HG03025 (cell line): ENCODE data around the gene UPP1.
A peak's percentile ranks its signal among the peaks of the same experiment; 100 is the strongest.

Source experiments
- ATAC-seq: cut with Tn5 transposase; IDR thresholded peaks from one replicate; pipeline ENCODE4 v1.9.1; 2021; ENCODE audit warnings: mild to moderate bottlenecking, moderate library complexity; ENCODE audit not compliant: unreplicated experiment, low FRiP score

UPP1 gene

DNA sequence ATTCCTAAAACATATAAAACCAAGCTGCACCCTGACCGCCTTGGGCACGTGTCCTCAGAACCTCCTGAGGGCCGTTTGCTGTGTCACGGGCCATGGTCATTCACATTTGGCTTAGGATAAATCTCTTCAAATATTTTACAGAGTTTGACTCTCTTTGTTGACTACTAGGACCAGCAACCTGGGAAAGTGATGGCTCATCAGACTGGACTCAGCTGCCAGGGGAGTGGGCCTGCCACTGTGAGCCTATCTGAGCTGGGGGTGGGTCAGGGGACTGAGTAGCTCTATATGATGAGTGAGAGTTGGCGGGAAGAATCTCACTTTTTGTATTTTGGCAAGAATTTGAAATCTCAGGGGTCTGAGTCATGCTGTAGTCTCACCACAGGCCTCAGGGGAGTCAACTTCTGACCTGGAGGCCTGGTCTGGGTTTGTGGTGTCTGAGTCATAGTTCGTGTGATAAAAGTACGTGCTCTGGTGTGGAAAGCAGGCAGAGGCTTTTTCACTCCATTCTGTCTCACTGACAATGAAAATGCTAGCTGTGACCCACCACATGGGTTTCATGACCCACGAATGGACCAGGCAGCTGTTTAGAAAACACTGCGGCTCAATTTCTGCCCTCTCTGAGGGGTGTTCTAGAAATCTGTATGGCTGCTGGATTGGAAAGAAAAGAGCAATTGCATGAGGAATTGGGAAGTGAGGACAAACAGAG is 4.2 kb upstream of the UPP1 start:
- ATAC-seq = peak; percentile 53

- no peak for ATAC-seq
Observed at GRCh38 chr7:48085433-48085791, 3.7 kb upstream of the UPP1 start.

- no peak for ATAC-seq
Observed at GRCh38 chr7:48085942-48086341, 3.1 kb upstream of the UPP1 start.

DNA sequence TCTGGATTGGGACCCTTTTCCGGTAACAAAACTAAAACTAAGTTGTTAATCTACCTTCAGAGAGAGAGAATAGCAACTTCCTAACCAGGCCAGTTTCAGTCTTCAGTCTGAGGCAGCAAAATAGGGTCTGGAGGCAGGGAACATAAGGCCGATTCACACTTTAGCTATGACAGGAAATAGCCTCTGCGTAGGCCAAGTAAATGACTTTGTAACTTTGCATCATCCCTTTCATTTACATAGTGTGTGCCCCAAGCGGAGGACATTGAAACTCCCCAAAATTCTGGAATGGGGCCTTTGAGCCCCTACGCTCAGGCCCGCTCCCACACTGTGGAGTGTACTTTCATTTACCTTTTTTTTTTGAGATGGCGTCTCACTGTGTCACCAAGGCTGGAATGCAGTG is 1.7 kb upstream of the UPP1 start:
- peak; percentile 18 for ATAC-seq

GRCh38 chr7:48088559-48089045 is 463 bp upstream of the UPP1 start:
- peak; percentile 50 for ATAC-seq

DNA sequence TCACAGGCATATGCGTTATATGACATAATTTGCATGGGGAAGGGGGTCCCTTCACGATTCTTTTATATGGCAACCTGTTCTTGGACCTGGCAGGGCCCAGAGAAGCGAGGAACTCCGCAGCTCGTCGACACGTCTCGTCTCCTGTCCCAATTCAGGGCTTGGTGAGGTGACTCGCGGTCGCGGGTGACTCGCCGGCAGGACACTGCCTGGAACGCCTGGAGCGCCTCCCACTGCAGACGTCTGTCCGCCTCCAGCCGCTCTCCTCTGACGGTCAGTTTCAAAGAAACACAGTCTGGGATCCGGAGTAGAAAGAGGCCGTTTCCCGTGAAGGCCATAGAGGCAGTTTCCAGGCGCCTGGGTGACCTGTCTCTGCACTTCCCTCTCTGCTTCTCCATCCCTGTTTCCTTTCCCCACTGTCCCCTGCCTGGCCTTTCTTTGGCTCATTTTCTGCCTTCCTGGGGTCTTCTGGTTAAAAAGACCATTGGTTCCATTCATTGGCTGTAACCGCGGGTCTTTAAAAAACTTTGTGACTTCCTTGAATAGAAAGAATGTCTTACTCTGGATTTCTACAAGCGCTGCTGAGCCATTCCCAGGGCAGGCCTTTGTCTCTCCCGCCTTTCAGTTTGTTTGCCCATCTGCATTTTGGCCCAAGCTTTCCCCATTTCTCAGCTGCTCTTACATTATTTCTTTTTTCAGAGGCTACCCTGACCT is 1.2 kb downstream of the UPP1 start:
- no peak for ATAC-seq

DNA sequence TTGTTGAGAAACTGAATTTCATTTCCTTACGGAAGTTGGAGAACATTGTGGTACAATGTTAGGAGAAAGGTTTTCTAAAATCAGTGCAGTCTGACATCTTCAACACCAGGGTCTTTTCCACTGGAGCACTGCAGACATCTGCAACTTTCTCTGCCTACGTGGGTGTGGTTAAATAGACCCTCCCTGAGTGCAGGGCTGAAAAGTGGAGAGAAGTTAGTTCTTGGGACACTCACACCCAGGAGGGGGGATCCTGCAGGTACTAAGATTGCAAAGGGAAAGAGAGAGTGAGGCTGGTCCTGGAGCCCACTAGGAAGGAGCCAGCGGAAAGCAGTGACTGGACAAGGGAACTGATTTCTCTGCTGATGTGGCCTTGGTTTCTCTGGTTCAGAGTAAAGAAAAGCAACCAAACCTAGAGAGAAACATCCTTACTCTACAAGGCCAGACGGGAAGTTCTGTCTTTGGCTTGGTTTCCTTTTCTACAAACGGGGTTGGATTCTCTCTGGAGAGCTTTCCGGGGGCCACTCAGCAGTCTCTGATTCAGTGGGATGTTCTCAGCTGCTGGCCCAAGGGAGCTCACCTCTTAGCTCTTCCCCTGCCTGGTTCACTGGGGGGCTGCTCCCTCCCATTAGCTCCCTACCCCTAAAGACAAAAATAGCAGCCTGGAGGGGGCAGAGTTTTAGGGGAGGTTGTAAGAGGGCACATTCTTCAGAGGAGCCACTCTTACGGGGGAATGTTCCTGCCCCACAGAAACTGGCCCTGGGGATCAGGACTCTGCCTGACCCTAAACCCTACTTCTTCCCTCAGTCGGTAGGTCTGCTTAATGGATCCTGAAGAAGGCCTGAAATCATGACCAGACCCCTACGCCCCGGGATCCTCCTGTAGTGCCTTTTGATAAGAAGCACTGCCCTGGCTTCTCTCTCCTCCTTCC is 2.7 kb downstream of the UPP1 start:
- no peak for ATAC-seq

- ATAC-seq = no peak
Observed at GRCh38 chr7:48094861-48095293, 5.8 kb downstream of the UPP1 start.

DNA sequence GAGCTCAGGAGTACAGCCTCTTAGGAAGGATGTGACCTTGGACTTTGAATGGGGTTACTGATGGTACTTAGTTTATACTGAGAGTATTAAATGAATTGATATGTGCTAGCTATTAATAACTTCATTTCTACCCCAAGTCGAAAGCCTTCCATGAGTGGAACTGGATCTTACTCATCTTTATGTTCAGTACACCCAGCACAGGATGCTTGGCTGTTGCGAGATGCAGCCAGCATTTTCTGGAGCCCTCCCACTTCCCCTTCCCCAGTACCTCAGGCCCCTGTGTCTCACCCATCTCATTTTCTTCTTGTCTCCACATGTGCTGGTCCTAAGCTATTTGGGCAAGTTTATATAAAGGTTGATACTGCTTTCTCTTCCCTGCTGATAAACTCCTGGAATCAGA is 7.2 kb downstream of the UPP1 start:
- no peak for ATAC-seq

GRCh38 chr7:48097521-48098231 is 8.6 kb downstream of the UPP1 start:
- ATAC-seq = no peak

DNA sequence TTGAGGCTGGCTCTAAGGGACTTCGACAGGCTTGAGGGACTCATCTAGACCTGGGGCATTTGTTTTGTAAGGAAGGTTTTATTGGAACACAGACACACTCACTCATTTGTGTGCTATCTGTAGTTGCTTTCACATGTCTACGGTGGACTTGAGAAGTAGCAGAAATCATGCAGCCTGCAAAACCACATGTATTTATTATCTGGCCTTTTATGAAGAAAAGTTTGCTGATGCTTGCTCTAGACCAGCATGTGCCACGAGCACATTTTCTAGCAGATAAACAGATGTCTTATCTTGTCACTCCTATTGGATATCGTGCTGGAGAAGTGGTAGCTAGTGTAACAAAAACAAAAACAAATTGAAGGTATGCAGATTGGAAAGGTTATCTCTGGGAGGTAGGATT is 9.8 kb downstream of the UPP1 start:
- no peak for ATAC-seq

GRCh38 chr7:48099781-48100180 is 10.7 kb downstream of the UPP1 start:
- no peak for ATAC-seq

- no peak for ATAC-seq
Observed at GRCh38 chr7:48101352-48101751, 12.3 kb downstream of the UPP1 start.

- no peak for ATAC-seq
Observed at GRCh38 chr7:48101968-48102367, 12.9 kb downstream of the UPP1 start.

GRCh38 chr7:48102530-48102929 is 13.5 kb downstream of the UPP1 start:
- no peak for ATAC-seq

DNA sequence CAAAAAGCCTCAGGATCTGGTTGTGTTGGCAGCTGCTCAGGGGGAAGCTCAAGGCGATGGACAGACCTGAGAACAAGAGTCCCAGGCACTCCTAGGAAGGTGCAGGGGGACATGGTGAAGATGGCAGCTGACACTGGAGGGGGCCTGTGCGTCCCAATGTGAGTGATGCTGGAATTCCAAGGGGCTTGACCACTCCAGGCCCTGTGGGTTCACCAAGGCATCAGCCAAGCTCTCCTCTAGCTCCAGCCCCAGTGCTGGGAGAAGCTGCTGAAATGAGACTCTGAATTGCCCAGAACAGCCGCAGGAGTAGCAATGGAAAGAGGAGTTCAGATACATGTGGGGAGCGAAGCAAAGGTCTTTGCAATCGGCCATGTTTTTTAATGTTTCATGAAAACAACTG is 16.0 kb downstream of the UPP1 start:
- ATAC-seq = no peak

DNA sequence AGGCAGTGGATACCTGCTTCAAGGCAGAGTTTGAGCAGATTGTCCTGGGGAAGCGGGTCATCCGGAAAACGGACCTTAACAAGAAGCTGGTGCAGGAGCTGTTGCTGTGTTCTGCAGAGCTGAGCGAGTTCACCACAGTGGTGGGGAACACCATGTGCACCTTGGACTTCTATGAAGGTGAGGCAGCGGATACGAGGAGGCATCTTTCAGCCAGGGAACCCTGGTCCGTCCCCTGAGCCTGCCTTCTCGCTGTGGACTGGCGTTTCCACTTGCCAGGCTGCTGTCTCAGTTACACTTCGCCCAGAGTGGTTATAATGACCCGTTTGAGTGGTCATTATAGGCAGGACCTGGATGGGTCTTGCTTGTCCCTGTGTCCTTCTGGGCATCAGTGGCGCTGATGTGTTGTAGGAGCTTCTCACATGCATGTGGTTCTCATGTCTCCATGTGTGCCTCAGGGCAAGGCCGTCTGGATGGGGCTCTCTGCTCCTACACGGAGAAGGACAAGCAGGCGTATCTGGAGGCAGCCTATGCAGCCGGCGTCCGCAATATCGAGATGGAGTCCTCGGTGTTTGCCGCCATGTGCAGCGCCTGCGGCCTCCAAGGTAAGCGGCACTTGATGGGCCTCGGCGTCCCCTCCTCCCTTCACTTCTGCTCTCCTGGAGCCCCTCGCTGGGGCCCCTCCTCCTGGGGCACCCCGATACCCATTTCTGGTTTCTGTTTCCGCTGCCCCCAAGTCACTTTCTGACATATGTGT is 18.0 kb downstream of the UPP1 start:
- no peak for ATAC-seq

DNA sequence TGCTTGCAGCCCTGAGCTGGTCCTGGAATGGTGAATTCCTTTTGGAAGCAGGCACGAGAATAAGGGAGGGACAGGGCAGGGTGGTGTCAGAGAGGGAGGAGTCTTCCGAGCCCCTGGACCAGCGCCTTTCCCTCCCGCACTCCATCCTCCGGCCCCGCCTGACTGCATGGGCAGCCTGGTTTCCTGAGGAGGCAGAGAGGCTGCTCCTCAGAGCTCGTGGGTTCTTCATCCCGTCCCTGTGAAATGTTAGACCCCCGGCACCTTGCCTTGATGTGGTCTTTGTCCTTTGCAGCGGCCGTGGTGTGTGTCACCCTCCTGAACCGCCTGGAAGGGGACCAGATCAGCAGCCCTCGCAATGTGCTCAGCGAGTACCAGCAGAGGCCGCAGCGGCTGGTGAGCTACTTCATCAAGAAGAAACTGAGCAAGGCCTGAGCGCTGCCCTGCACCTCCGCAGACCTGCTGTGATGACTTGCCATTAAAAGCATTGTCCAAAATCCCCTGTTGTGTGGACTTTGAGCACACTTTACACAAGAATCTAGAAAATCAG is 18.9 kb downstream of the UPP1 start:
- ATAC-seq = no peak
